Fibroblast of skin of left quadriceps (primary cell): ENCODE results near the gene TGM5.
"Not testable (repeated sequence)": the region's sequence is repeated elsewhere in the genome, so short reads cannot be mapped to it uniquely, and the experiment has no call there.

Experiments used
- DNase-seq, 2 experiments: peaks; one replicate each; pipeline ENCODE4 v3.0.0-alpha.2; 2013; ENCODE audit warnings: low read depth in 2 of 2

The TGM5 gene

DNA sequence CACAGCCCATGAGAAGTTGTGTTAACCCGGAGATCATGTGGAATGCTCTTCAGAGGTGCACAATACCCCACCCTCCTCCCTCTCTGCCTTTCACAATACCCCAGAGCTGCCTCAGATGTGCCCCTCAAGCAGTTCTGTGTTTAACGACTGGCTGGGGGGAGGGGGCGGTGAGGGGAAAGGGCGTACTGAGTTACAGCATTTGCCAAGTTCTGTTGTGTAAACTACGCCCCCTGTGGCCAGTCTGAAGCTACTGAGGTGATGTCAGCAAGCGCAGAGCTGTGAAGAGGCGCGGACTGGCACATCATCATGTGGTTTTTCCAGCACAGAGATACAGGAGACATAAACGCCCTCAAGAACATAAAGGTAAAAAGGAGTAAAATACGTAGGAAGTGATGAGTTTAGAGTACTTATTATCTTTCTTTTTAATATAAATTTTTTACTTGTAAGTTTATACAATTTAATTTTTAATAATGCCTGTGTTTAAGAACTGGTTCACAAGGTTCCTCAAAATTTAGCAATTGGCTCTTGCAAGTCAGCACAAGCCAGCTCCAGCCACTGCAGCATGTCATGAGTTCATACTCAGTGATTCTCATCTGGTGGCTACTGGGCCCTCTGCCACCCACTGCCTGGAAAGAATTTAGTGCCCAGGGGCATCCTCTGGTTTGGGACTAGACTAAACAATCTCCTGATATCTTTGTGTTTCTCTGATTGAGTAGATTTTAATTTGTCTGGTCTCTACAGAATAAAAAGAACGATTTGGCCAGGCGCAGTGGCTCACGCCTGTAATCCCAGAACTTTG, 47.6 kb downstream of the TGM5 start:
- no peak for DNase-seq

DNA sequence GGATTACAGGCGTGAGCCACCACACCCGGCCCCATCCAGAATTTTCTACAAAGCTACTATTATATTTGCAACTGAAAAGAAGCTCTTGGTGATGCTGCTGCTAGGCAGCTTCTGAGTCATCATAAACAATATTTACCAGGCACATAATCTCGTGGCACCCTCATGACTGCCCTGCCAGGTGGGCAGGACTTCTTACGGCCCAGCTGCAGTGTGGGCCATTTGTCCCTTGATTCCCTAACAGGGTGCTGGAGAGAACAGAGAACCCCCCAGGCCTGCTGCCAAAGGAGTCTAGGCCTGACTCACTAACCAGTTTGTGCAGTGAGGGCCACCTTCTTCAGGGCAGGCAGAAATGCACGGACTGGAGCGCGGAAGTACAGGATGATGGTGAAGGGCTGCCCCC, 50.8 kb downstream of the TGM5 start:
- no peak for DNase-seq

DNA sequence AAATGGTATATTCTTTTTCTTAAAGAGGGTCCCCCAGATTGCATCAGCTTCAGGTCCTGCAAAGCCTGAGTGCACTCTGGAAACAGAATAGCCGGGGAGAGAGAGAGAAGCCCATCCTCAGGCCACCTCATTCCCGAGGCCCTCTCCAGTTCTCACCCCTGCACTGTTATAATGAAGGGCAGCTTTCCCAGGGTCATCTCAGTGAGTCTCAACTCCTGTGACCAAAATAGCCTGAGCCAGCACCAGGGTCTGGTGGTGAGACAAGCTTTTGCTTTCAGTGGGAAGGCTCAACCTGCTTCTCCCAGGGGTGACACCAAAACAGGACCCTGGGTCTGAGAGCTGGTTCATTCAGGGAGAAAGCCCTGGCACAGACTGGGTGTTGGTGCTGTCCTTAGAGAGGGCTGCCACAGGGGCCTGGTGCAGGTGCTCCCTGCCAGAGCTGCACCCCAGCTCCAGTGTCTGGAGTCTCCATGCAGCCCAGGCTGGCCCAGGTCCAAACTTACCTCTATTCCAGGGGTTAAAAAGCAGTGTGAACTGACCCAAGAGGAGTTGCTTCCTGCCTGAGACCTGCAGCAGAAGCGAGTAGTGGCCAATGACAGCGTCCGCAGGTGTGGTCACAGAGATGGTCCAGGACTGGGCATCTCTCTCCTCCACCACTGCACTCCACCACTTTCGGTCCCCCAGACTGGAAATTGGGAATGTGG, 52.0 kb downstream of the TGM5 start:
- no peak for DNase-seq

DNA sequence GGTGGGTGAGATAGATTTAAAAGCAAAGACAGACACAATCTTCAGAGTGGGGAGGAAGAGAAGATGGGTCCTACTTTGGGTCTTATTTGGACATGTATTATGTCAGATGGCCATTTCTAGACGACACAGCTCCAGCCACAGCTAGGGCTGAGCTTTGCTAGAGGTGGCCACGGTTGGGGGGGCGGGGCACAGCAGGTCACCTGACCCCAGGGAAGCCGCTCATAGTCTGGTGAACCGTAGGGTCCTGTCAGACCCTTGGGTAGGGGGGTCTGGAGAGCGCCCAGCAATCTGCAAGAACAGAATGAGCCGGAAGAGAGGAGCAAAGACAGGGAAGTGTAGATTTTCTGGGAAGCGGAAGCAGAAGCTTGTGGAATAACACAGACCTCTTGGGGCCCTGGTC, 52.6 kb downstream of the TGM5 start:
- DNase-seq, result no peak

DNA sequence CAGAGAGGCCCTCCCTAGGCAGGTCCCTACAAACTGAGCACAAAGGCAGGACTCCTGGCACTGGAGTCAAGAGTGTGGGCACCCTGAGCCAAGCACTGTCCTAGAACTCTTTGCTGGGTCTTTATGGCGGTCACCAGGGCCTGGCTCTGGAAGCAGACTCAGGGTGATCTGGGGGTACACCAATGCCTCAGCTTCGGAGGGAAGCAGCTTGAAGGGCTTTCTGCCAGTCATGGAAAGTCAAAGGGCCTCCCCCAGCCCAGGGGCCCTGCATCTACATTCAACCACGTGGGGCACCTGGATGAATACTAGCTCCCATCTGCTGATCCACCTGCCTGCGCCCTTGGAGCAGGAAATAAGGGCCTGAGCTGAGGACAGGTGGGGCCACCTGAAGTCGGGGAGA, 53.3 kb downstream of the TGM5 start:
- DNase-seq, result no peak

DNA sequence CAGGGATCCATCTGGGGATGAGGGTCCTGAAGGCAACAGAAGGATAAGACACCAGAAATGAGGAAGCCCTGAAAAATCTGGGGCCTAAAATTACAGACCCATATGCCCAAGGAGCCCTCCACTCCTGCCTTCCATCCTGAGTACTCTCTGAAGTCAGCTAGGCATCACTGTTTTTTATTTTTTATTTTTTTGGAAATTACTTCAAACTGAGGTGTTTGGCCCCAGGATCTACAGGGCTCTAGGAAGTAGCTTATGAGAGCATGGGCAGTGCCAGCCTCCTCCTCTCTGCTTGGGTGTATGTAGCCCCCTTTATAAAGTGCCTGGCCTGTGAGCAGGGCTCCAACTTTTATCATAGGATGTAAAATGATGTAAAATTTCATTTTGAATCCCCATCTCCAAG, 53.8 kb downstream of the TGM5 start:
- DNase-seq, result no peak

DNA sequence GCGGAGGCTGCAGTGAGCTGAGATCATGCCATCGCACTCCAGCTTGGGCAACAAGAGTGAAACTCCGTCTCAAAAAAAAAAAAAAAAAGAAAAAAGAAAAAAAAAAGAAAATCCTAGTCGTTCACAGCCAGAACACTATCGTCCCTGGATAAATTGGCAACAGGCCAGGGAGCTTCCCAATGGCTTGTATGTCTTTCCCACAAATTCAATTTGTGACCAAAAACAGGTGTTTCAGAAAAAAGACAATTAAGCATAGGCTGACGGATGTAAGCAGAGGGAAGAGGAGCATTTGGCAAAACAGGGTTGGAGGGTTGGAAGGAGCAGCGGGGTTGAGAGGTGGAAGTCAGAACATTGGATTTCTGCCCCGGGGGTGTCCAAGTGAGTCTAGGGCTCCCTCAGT, 54.4 kb downstream of the TGM5 start:
- DNase-seq, result no peak

DNA sequence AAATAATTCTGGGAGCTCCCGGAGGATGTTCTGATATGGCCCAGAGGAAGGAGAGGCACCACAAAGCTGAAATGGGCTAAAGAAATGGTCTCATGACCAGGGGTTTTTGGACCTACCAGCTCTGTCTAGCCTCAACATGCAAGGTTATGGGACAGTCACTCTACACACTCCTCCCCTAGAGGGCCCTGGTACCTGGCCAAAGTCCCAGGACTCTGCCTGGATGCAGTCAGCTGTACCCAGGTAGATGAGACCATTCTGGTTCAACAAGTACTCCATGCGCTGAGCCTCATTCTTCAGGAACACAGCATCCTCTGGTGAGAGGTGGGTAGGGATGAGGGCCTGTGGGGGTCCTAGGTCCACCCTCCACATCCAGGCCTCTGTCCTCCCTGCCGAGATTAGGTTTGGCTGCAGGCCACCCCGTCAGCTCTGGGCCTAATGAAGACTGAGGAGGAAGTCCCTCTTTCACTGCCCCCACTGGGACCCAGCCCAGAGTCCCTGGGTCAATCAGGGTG, 55.4 kb downstream of the TGM5 start:
- no peak for DNase-seq

DNA sequence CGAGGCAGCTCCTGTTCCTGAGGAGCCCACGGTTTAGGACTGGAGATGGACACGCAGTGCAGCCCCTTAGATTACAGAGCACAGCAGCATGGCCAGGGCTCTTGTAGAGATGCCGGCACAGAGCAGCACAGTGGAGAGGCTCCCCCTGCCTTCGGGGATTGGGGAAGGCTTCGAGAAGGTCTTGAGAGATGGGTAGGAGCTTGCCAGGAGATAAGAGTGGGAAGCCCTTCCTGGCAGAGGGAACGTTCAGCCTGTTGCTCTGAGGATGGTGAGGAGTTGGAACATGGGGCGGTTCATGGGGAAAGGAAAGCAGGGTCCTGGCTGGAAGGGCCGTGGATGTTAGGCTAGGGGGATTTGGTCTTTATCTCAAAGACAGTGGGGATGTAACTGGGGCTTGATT, 55.9 kb downstream of the TGM5 start:
- no peak for DNase-seq

DNA sequence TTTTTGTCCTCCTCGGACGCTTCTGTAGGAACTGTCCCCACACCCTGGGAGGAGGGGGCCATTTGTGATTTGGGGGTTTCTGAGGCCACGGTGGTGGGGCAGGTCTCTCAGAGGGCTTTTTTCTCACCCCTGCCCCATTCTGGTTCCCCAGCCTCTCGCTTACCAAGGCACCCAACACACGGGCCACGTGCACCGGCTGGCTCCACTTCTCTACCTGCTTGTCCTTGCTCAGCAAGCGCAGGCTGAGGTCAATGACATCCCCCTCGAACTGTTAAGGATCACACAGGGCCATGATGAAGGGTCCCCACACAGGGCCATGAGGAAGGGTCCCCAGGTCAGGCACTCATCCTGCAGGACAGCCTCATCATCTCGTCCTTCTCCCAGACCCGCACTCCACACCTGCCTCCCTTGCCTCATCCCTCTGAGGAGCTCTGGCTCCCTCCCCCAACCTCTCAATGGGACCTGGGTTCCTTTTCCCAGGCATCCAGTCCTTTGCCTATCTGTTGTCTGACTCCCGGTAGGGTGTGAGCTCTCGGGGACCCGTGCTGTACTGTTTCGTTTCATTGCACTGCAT, 56.5 kb downstream of the TGM5 start:
- DNase-seq, result no peak

DNA sequence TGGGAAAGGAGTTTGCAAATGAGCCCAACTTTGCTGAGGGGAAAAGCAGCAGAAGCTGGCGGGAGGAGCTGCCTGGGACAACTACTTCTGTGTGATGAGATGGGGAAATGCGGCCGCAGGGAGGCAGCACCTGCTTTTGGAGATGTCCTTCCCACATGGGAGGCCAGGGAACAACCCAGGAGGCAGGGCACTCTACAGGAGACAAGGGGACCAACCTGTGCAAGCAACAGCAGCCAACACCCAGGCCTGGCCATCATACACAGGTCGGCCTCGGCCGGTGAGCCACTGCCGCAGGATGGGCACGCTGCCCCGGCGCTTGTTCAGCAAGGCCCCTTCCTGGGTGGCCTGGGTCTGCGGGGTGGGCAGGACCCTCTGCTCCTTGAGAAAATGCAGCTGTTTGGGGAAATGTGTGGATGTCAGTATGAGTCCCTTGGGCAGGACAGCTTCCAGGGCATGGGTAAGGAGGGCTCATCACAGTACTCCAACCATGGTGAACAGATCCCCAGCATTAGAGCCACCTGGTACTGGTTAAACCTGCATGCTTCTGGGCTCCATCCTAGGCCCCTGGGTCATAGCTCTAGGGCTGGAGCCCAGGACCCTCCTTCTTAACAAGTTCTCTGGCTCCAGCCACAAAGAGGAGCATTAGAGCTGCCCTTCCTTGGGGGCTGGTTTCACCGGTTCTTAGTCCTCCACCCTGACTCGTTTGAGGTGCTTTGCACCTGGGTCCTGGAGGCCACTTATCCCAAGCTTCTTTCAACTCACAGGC, 57.5 kb downstream of the TGM5 start:
- DNase-seq, result no peak

DNA sequence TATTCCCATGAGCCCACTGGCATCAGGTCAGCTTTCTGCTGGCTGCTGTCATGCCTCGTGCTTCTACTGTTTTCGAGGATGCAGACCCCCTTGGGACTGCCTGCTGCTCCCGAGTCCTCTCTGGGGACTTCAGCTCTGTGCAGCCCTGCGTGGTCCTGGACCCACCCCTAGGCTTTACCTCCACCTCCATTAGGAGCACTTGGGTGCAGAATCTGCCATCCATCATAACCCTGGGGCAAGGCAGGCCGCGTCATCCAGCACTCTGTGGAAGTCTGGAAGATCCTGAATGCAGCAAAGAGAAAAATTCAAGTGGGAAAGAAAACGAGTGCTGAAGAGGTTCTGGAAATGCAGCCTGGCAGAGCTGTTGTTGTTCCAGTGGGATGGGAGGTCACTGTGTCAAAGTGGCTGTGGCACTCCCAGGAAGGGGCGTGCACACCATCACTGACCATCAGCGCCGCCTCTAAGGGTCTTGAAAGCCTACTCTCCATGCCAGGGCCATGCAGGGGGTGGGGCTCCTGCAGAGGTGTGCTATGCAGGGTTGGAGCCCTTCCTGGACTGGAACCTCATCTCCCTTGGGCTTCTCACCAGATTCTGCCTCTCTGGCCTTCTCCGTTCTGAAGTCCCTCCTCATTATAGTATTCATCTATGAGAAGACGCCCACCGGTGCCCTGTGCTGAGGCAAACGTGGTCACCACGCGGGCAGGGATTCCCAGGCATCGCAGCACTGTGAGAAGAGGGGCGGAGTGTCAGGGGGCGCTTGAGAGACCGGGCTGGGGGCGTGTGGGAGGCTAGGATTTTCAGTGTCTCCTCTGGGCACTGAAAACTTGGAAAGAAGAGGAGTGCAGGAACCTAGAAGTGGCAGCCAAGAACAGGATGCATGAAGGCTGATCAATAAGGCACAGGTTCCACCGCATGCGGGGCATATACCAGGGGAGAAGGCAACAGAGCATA, 58.4 kb downstream of the TGM5 start:
- DNase-seq, result no peak

DNA sequence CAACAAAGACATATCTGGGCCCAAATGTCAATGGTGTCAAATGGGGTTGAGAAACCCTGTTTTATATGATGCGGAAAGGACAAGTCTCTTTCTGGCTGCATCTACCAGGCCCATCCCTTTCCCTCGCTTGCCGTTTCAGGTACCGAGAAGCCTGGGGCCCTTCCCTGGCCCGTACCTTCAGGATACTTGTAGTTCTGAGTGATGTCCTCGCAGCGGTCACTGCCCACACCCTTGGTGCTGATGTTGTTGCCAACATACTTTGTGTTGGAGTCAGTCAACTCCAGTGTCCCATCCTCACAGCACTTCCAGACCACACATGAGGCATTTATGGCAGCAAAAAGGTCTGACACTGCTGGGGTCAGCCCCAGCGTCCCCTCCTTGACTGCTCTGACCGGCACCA, 59.7 kb downstream of the TGM5 start:
- DNase-seq, result no peak

DNA sequence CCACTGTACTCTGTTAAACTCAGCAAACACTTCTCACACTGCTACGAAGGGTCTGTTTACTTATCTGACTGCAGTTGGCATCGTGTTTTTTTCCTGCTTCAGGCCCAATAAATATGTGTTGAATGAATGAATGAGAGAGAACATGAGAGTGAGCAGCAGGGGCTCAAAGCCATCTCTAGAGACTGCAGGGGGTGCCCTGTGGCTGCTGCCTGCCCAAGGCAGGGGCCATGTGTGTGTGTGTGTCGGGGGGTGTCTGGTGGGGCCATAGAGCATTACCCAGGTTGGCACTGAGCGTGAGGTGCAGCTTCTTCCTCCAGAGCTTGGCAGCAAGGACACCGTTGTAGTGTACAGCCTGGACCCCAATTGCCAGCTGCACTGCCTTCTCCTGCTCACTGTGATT, 60.7 kb downstream of the TGM5 start:
- DNase-seq, result no peak

DNA sequence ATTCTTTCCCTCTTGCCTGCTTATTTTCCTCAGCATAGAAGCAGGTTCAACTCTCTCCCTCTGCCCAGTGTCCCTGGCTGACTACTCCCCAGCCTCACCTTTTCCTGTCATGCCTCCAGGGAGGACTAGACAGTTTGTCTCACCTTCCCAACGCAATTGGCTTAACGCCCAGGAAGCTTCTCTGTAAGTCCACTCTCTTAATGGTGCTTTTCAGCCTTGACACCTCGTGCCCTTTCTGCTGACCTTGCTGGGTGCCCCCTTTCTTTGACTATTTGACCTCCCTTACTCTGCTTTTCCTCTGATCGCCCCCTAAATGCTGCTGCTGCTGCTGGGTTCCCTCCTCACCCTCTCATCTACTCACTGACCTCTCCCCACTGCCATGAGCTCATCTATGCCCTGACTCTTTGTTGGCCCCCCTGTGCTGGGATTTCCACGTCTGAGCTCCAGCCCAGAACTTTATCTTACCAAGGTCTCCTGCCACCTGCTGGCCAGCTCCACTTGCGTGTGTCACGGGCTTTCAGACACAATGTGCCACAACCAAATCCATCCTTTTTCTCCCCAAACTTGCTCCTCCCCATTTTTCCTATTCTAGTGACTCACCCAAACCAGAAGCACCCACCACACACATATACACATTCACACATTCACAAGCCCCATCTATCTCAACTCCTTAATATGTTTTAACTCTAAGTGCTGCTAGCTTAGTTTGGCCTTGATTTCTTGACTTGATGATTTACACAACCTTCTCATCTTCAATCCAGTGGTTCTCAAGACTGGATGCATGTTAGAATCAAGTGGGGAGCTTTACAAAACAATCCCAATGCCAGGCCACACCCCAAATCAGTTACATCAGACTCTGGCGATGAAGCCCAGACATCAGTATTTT, 62.5 kb downstream of the TGM5 start:
- peak; percentile 31 to 32 for DNase-seq

DNA sequence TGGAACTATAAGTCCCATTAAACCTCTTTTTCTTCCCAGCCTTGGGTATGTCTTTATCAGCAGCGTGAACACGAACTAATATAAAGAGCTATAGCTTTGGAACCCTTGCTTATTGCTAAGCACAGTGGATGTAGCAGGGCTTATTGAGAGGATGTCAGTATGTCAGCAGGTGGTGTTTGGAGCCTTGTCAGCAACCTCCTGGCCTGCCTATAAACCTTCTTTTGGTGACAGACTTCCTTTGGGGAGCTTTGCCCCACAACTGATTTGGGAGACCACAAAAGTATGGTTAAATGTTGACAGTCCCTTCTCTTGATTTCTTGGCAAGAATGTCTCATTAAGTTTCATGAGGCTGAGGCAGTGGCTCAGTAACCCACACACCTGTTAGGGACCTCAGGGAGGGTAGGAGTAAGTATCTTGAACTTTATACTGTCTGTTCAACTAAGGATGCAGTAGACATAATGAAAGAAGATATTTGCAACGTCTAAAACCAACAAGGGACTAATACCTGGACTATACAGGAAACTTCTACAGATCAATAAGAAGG, 66.7 kb downstream of the TGM5 start:
- DNase-seq, result no peak

DNA sequence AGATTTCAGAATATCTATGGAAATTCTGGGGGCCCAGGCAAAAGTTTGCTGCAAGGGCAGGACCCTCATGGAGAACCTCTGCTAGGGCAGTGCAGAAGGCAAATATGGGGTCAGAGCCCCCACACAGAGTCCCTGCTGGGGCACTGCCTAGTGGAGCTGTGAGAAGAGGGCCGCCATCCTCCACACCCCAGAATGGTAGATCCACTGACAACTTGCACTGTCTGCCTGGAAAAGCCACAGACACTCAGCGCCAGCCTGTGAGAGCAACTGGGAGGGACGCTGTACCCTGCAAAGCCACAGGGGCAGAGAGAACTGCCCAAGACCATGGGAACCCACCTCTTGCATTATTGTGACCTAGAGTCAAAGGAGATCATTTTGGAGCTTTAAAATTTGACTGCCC, 67.7 kb downstream of the TGM5 start:
- DNase-seq, result no peak

DNA sequence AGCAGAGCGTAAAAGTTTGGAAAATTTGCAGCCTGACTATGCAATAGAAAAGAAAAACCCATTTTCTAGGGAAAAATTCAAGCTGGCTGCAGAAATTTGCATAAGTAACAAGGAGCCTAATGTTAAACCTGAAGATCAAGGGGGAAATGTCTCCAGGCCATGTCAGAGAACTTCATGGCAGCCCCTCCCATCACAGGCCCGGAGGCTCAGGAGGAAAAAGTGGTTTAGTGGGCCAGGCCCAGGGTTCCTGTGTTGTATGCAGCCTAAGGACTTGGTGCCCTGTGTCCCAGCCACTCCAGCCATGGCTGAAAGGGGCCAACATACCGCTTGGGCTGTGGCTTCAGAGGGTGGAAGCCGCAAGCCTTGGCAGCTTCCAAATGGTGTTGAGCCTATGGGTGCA, 68.2 kb downstream of the TGM5 start:
- DNase-seq, result not testable (repeated sequence)

DNA sequence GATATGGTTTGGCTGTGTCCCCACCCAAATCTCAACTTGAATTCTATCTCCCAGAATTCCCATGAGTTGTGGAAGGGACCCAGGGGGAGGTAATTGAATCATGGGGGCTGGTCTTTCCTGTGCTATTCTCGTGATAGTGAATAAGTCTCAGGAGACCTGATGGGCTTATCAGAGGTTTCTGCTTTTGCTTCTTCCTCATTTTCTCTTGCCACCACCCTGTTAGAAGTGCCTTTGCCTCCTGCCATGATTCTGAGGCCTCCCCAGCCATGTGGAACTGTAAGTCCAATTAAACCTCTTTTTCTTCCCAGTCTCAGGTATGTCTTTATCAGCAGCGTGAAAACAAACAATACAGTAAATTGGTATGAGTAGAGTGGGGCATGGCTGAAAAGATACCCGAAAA, 69.0 kb downstream of the TGM5 start:
- not testable (repeated sequence) for DNase-seq
